Activated CD8-positive, alpha-beta T cell treated with anti-CD3 and anti-CD28 coated beads for 36 hours (primary cell): ENCODE measurements around the gene AGBL4. TPM values are rescaled to one million over a fixed set of nuclear protein-coding genes. Genes with fewer than 3 reads are reported as not detected.

Experiments used
- ATAC-seq: fragments of 200-7000 bp; cut with Tn5 transposase; one replicate; pipeline ENCODE4 v1.10.0; 2021; ENCODE audit warnings: mild to moderate bottlenecking, moderate library complexity
- CTCF ChIA-PET: fragments of 350-600 bp; sonication (Branson Sonifier 250); formaldehyde crosslinking; loops from one replicate; lab custom pipeline; 2021; ENCODE audit warnings: antibody characterized with exemption; lab: Charles Lee
- POLR2A ChIA-PET: fragments of 350-600 bp; sonication (Branson Sonifier 250); formaldehyde crosslinking; loops from one replicate; lab custom pipeline; 2021; ENCODE audit warnings: antibody characterized with exemption; lab: Charles Lee
- DNase-seq: peaks from one replicate; pipeline ENCODE4 v3.0.0-alpha.2; 2020
- H3K27ac Mint-ChIP-seq: one replicate; pipeline ENCODE4 v1.8.0; 2021; ENCODE audit warnings: mild to moderate bottlenecking, mixed read lengths
- H3K27me3 Mint-ChIP-seq: one replicate; pipeline ENCODE4 v1.8.0; 2021; ENCODE audit warnings: mixed read lengths
- H3K36me3 Mint-ChIP-seq: one replicate; pipeline ENCODE4 v1.8.0; 2021; ENCODE audit warnings: low read depth, mixed read lengths
- H3K4me1 Mint-ChIP-seq: one replicate; pipeline ENCODE4 v1.8.0; 2021; ENCODE audit warnings: low read depth, mixed read lengths
- H3K4me3 Mint-ChIP-seq: one replicate; pipeline ENCODE4 v1.8.0; 2021; ENCODE audit warnings: mild to moderate bottlenecking, moderate library complexity, mixed read lengths
- H3K9me3 Mint-ChIP-seq: one replicate; pipeline ENCODE4 v1.8.0; 2021; ENCODE audit warnings: mixed read lengths
- CTCF ChIP-seq: fragments of 200-600 bp; IDR thresholded peaks from one replicate; pipeline ENCODE4 v1.8.0; 2022; ENCODE audit warnings: antibody characterized with exemption, mild to moderate bottlenecking
- intact Hi-C: fragments of 100-400 bp; cut with micrococcal nuclease; formaldehyde crosslinking; loops from one replicate; pipeline ENCODE4 v1.10.0; 2022
- total RNA-seq, 2 experiments: library from RNA; stranded (reverse); gene quantifications; one replicate each; pipeline ENCODE4 v1.2.3, GENCODE V29; 2021

The AGBL4 gene
- total RNA-seq, 2 experiments from 2014 or later = 0.14 TPM; not detected in 1

DNA sequence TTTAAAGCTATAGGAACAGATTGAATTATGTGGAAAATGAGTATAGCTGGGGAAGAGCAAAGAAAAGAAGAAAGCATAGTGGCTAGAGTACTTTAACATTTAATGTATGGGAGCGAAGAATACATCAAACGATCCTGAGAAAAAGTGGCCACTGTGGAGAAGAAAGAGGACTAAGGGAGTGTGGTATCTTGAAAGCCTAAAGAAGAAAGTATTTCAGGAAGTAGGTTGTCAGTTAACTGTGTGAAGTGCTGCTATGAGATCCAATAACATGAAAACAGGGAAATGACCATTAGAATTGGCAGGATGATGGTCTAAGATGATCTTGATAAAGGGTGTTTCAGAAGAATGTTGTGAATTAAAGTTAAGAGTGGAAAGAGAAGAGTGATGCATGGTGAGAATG lies 1027.4 kb downstream of the AGBL4 start:
- no peak for ATAC-seq
- H3K27ac Mint-ChIP-seq = no peak overlapping the region
- no peak for TF ChIP-seq CTCF
- H3K36me3 Mint-ChIP-seq = no peaks in the 10 kb centered on the region
- no peaks in the 10 kb centered on the region for H3K4me1 Mint-ChIP-seq
- CTCF ChIA-PET = no interaction called here
- peaks cover 5% of the 10 kb centered on the region for H3K9me3 Mint-ChIP-seq
- intact Hi-C loops = no loop called here
- POLR2A ChIA-PET = no interaction called here
- H3K27me3 Mint-ChIP-seq = peaks cover 4% of the 10 kb centered on the region
- no peak overlapping the region for H3K4me3 Mint-ChIP-seq
- DNase-seq = no peak

GRCh38 chr1:48988633-48989197 lies 1035.0 kb downstream of the AGBL4 start:
- ChIA-PET POLR2A (no interaction called here), CTCF (no interaction called here)
- Mint-ChIP-seq H3K9me3 (peaks cover 10% of the 10 kb centered on the region), H3K27ac (no peak overlapping the region), H3K4me3 (no peak overlapping the region), H3K27me3 (peaks cover 4% of the 10 kb centered on the region), H3K36me3 (no peaks in the 10 kb centered on the region), H3K4me1 (no peaks in the 10 kb centered on the region)
- DNase-seq (no peak), ATAC-seq (no peak)
- intact Hi-C loops = no loop called here
- no peak for TF ChIP-seq CTCF

DNA sequence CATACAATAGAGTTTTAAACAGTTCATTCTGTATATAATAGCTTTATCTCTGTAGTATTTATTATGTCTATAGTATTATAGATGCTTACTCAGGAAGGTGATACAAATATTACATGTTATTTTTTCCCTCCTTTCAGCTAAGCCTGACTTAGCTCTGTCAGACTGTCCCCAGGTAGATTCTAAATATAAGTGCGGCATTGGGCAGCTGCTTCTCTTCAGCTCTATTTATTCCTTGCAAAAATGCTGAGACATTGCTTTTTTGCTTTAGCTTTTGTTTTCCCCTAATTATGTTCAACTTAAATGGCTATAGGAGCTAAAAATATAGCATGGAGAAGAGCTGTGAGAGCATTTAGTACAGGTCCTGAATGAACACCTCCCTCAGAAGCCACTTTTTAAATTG lies 1043.8 kb downstream of the AGBL4 start:
- no peaks in the 10 kb centered on the region for H3K4me1 Mint-ChIP-seq
- no peak for TF ChIP-seq CTCF
- H3K27ac Mint-ChIP-seq = no peak overlapping the region
- no peaks in the 10 kb centered on the region for H3K9me3 Mint-ChIP-seq
- POLR2A ChIA-PET = no interaction called here
- intact Hi-C loops = no loop called here
- no peaks in the 10 kb centered on the region for H3K36me3 Mint-ChIP-seq
- H3K27me3 Mint-ChIP-seq = peaks cover 6% of the 10 kb centered on the region
- no peak overlapping the region for H3K4me3 Mint-ChIP-seq
- ATAC-seq (no peak), DNase-seq (no peak)
- CTCF ChIA-PET = no interaction called here

DNA sequence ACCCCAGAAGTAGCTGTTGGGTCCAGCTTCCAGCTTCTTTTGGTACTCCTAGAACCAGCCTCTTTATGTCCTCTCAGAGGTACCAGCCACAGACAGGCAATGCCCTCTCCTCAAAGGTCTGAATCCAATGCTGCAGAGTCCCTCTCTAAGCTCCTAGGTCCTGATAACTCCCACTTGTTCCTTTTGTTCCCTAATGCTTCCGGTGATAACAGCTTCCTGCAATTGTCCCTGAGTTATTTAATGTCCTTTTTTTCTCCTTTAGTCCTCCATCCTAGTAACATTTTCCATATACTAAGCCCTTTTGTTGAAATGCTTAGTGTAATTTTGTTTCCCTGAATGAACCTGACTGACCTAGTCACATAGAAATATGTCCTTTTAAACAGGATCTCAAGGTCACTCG lies 1045.3 kb downstream of the AGBL4 start:
- ATAC-seq = no peak
- no peaks in the 10 kb centered on the region for H3K9me3 Mint-ChIP-seq
- ChIA-PET POLR2A (no interaction called here), CTCF (no interaction called here)
- peaks cover 1% of the 10 kb centered on the region for H3K27me3 Mint-ChIP-seq
- no peak overlapping the region for H3K4me3 Mint-ChIP-seq
- H3K4me1 Mint-ChIP-seq = no peaks in the 10 kb centered on the region
- intact Hi-C loops = no loop called here
- no peak for TF ChIP-seq CTCF
- no peaks in the 10 kb centered on the region for H3K36me3 Mint-ChIP-seq
- DNase-seq = no peak
- H3K27ac Mint-ChIP-seq = no peak overlapping the region

DNA sequence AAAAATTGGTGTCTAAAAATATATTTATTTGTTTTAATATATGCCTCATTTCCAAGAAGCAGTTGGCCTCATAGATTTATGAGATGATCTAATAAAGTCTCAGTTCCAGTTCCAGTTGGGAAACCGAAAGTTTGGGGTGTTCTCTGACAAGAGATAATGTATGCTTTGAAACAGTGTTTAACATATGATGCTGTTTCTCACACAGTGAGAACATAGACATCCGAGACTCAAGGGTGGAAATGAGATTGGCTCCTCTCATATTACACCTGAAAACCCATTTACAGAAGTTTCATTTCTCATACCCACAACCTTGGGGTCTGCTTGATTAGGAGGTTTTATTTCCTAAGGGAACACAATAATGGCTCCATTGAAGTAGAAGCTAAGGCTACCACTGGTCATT lies 1046.5 kb downstream of the AGBL4 start:
- Mint-ChIP-seq H3K27ac (no peak overlapping the region), H3K36me3 (no peaks in the 10 kb centered on the region), H3K4me3 (no peak overlapping the region), H3K27me3 (peaks cover 1% of the 10 kb centered on the region), H3K9me3 (no peaks in the 10 kb centered on the region), H3K4me1 (no peaks in the 10 kb centered on the region)
- POLR2A ChIA-PET = no interaction called here
- DNase-seq (no peak), ATAC-seq (no peak)
- CTCF ChIA-PET = no interaction called here
- no peak for TF ChIP-seq CTCF
- intact Hi-C loops = no loop called here
